HG03442 (cell line): ENCODE data around the gene LGALS4.
"Not testable (repeated sequence)": the region's sequence is repeated elsewhere in the genome, so short reads cannot be mapped to it uniquely, and the experiment has no call there.

Source experiments
- ATAC-seq: cut with Tn5 transposase; IDR thresholded peaks from one replicate; pipeline ENCODE4 v1.9.1; 2021; ENCODE audit warnings: mild to moderate bottlenecking, moderate library complexity; ENCODE audit not compliant: unreplicated experiment

The LGALS4 gene

GRCh38 chr19:38773469-38774177 lies 39.1 kb downstream of the LGALS4 start, which contains the start of gene LGALS7:
Gene LGALS7 (minus strand): TSS chr19:38773517. CDS start chr19:38773492, 25 bp downstream.
- no peak for ATAC-seq

GRCh38 chr19:38771569-38771968 lies 41.2 kb downstream of the LGALS4 start:
- ATAC-seq = not testable (repeated sequence)

- not testable (repeated sequence) for ATAC-seq
Observed at GRCh38 chr19:38770949-38771275, 41.8 kb downstream of the LGALS4 start.

GRCh38 chr19:38770228-38770948 lies 42.4 kb downstream of the LGALS4 start:
- not testable (repeated sequence) for ATAC-seq

- peak; percentile 55 for ATAC-seq
Observed at GRCh38 chr19:38769635-38770211, 43.0 kb downstream of the LGALS4 start.

GRCh38 chr19:38766276-38767047 lies 46.3 kb downstream of the LGALS4 start:
- ATAC-seq = no peak

GRCh38 chr19:38765214-38765613 lies 47.5 kb downstream of the LGALS4 start:
- no peak for ATAC-seq

- ATAC-seq = no peak
Observed at GRCh38 chr19:38763795-38764220, 48.9 kb downstream of the LGALS4 start.

GRCh38 chr19:38761884-38762389 lies 50.8 kb downstream of the LGALS4 start:
- not testable (repeated sequence) for ATAC-seq

GRCh38 chr19:38760805-38761517 lies 51.8 kb downstream of the LGALS4 start:
- ATAC-seq = not testable (repeated sequence)

GRCh38 chr19:38759590-38760003 lies 53.1 kb downstream of the LGALS4 start:
- no peak for ATAC-seq

GRCh38 chr19:38754196-38754595 lies 58.5 kb downstream of the LGALS4 start:
- ATAC-seq = not testable (repeated sequence)

- not testable (repeated sequence) for ATAC-seq
Observed at GRCh38 chr19:38753783-38754182, 59.0 kb downstream of the LGALS4 start.
